ENCODE data around the gene SPG11.
"Not testable (repeated sequence)": the region's sequence is repeated elsewhere in the genome, so short reads cannot be mapped to it uniquely, and the experiment has no call there.

The SPG11 gene

GRCh38 chr15:44532689-44533088 is 130.8 kb downstream of the SPG11 start:
- peak in 2 of 3 donors; percentile 16 to 26 for DNase-seq
- H3K4me3 ChIP-seq (ENCODE audit: control insufficient read depth in 1 of 7, extremely low read depth in 1 of 7, insufficient read depth in 4 of 7, low read depth in 2 of 7, low read length in 6 of 7): no peak overlapping the region
- peaks cover 0 to 13% (median 3%) of the 10 kb centered on the region in 4 experiments for H3K36me3 ChIP-seq (ENCODE audit: control insufficient read depth in 4 of 4, insufficient read depth in 4 of 4, low read length in 3 of 4)
- H3K4me1 ChIP-seq (ENCODE audit: control extremely low read depth in 1 of 4, control insufficient read depth in 4 of 4, insufficient read depth in 4 of 4, low read length in 3 of 4): peaks cover 4 to 16% (median 14%) of the 10 kb centered on the region in 4 experiments
- ChIA-PET POLR2A (no interaction called here), CTCF (interaction anchor here (0.9 to 1.4 kb wide), 2 partner anchors 13 to 15 kb away, joined by 3 to 4 read pairs; no protein-coding TSS in a partner anchor)
- H3K9me3 ChIP-seq (ENCODE audit: control extremely low read depth in 1 of 5, control insufficient read depth in 4 of 5, insufficient read depth in 2 of 5, low read depth in 1 of 5, low read length in 4 of 5): no peaks in the 10 kb centered on the region
- H3K27ac ChIP-seq (ENCODE audit: insufficient read depth in 1 of 2, low read depth in 1 of 2, low read length in 2 of 2, poor library complexity in 1 of 2, severe bottlenecking in 2 of 2): no peak overlapping the region
- no peaks in the 10 kb centered on the region for H3K27me3 ChIP-seq (replicated peaks in 2 of 5; ENCODE audit: control insufficient read depth in 4 of 5, insufficient read depth in 5 of 5, low read length in 4 of 5)
- 100% methylated on average over 1 of the region's 3 CpGs for WGBS (ENCODE audit: insufficient coverage)

- WGBS (ENCODE audit: insufficient coverage): 93% methylated on average over 5 of the region's 5 CpGs
- H3K4me3 ChIP-seq (ENCODE audit: control insufficient read depth in 1 of 7, extremely low read depth in 1 of 7, insufficient read depth in 4 of 7, low read depth in 2 of 7, low read length in 6 of 7); H3K9me3 ChIP-seq (ENCODE audit: control extremely low read depth in 1 of 5, control insufficient read depth in 4 of 5, insufficient read depth in 2 of 5, low read depth in 1 of 5, low read length in 4 of 5); DNase-seq; H3K27me3 ChIP-seq (replicated peaks in 2 of 5; ENCODE audit: control insufficient read depth in 4 of 5, insufficient read depth in 5 of 5, low read length in 4 of 5); H3K27ac ChIP-seq (ENCODE audit: insufficient read depth in 1 of 2, low read depth in 1 of 2, low read length in 2 of 2, poor library complexity in 1 of 2, severe bottlenecking in 2 of 2): not testable (repeated sequence)
- ChIA-PET POLR2A (interaction anchor here (0.8 kb wide), 1 partner anchor 14 kb away, joined by 3 read pairs; no protein-coding TSS in a partner anchor), CTCF (interaction anchor here (0.9 to 1.4 kb wide), 2 partner anchors 13 to 15 kb away, joined by 3 to 4 read pairs; no protein-coding TSS in a partner anchor)
- H3K4me1 ChIP-seq (ENCODE audit: control extremely low read depth in 1 of 4, control insufficient read depth in 4 of 4, insufficient read depth in 4 of 4, low read length in 3 of 4): peaks cover 4 to 14% (median 10%) of the 10 kb centered on the region in 4 experiments
- H3K36me3 ChIP-seq (ENCODE audit: control insufficient read depth in 4 of 4, insufficient read depth in 4 of 4, low read length in 3 of 4): peaks cover 0 to 17% (median 3%) of the 10 kb centered on the region in 4 experiments
Observed at GRCh38 chr15:44532275-44532674, 131.2 kb downstream of the SPG11 start.

- no peak overlapping the region for H3K27ac ChIP-seq (ENCODE audit: insufficient read depth in 1 of 2, low read depth in 1 of 2, low read length in 2 of 2, poor library complexity in 1 of 2, severe bottlenecking in 2 of 2)
- ChIA-PET POLR2A (no interaction called here), CTCF (interaction anchor here (1.2 kb wide), 1 partner anchor 29 kb away, joined by 3 read pairs; no protein-coding TSS in a partner anchor)
- no CpG with 5 or more reads among the region's 3 CpGs for WGBS (ENCODE audit: insufficient coverage)
- peaks cover under 1 to 8% (median 5%) of the 10 kb centered on the region in 4 experiments for H3K4me1 ChIP-seq (ENCODE audit: control extremely low read depth in 1 of 4, control insufficient read depth in 4 of 4, insufficient read depth in 4 of 4, low read length in 3 of 4)
- DNase-seq: no peak
- H3K36me3 ChIP-seq (ENCODE audit: control insufficient read depth in 4 of 4, insufficient read depth in 4 of 4, low read length in 3 of 4): peaks cover 0 to 20% (median 4%) of the 10 kb centered on the region in 4 experiments
- H3K27me3 ChIP-seq (replicated peaks in 2 of 5; ENCODE audit: control insufficient read depth in 4 of 5, insufficient read depth in 5 of 5, low read length in 4 of 5): no peaks in the 10 kb centered on the region
- no peaks in the 10 kb centered on the region for H3K9me3 ChIP-seq (ENCODE audit: control extremely low read depth in 1 of 5, control insufficient read depth in 4 of 5, insufficient read depth in 2 of 5, low read depth in 1 of 5, low read length in 4 of 5)
- no peak overlapping the region for H3K4me3 ChIP-seq (ENCODE audit: control insufficient read depth in 1 of 7, extremely low read depth in 1 of 7, insufficient read depth in 4 of 7, low read depth in 2 of 7, low read length in 6 of 7)
Observed at GRCh38 chr15:44530653-44531052, 132.8 kb downstream of the SPG11 start.

- no peak for DNase-seq
- Histone ChIP-seq H3K27me3 (replicated peaks in 2 of 5; ENCODE audit: control insufficient read depth in 4 of 5, insufficient read depth in 5 of 5, low read length in 4 of 5) (no peaks in the 10 kb centered on the region), H3K9me3 (ENCODE audit: control extremely low read depth in 1 of 5, control insufficient read depth in 4 of 5, insufficient read depth in 2 of 5, low read depth in 1 of 5, low read length in 4 of 5) (no peaks in the 10 kb centered on the region), H3K4me3 (ENCODE audit: control insufficient read depth in 1 of 7, extremely low read depth in 1 of 7, insufficient read depth in 4 of 7, low read depth in 2 of 7, low read length in 6 of 7) (no peak overlapping the region), H3K4me1 (ENCODE audit: control extremely low read depth in 1 of 4, control insufficient read depth in 4 of 4, insufficient read depth in 4 of 4, low read length in 3 of 4) (peaks cover 0 to 1% (median under 1%) of the 10 kb centered on the region in 4 experiments), H3K36me3 (ENCODE audit: control insufficient read depth in 4 of 4, insufficient read depth in 4 of 4, low read length in 3 of 4) (peaks cover 0 to 22% (median 7%) of the 10 kb centered on the region in 4 experiments), H3K27ac (ENCODE audit: insufficient read depth in 1 of 2, low read depth in 1 of 2, low read length in 2 of 2, poor library complexity in 1 of 2, severe bottlenecking in 2 of 2) (no peak overlapping the region)
- WGBS (ENCODE audit: insufficient coverage): 91% methylated on average over 8 of the region's 10 CpGs
- ChIA-PET CTCF (interaction anchor here (1.2 to 2.8 kb wide), 2 partner anchors 28 to 29 kb away, joined by 3 to 8 read pairs; no protein-coding TSS in a partner anchor), POLR2A (no interaction called here)
Observed at GRCh38 chr15:44529864-44530604, 133.4 kb downstream of the SPG11 start.

- no peaks in the 10 kb centered on the region for H3K4me1 ChIP-seq (ENCODE audit: control extremely low read depth in 1 of 4, control insufficient read depth in 4 of 4, insufficient read depth in 4 of 4, low read length in 3 of 4)
- no peaks in the 10 kb centered on the region for H3K27me3 ChIP-seq (replicated peaks in 2 of 5; ENCODE audit: control insufficient read depth in 4 of 5, insufficient read depth in 5 of 5, low read length in 4 of 5)
- ChIA-PET CTCF (interaction anchor here (0.6 to 2.8 kb wide), 2 partner anchors 16 to 26 kb away, joined by 3 to 8 read pairs; no protein-coding TSS in a partner anchor), POLR2A (no interaction called here)
- H3K36me3 ChIP-seq (ENCODE audit: control insufficient read depth in 4 of 4, insufficient read depth in 4 of 4, low read length in 3 of 4): peaks cover 13 to 36% (median 16%) of the 10 kb centered on the region in 4 experiments
- 100% methylated on average over 1 of the region's 2 CpGs for WGBS (ENCODE audit: insufficient coverage)
- DNase-seq: no peak
- H3K27ac ChIP-seq (ENCODE audit: insufficient read depth in 1 of 2, low read depth in 1 of 2, low read length in 2 of 2, poor library complexity in 1 of 2, severe bottlenecking in 2 of 2): no peak overlapping the region
- H3K4me3 ChIP-seq (ENCODE audit: control insufficient read depth in 1 of 7, extremely low read depth in 1 of 7, insufficient read depth in 4 of 7, low read depth in 2 of 7, low read length in 6 of 7): no peak overlapping the region
- H3K9me3 ChIP-seq (ENCODE audit: control extremely low read depth in 1 of 5, control insufficient read depth in 4 of 5, insufficient read depth in 2 of 5, low read depth in 1 of 5, low read length in 4 of 5): no peaks in the 10 kb centered on the region
Observed at GRCh38 chr15:44527241-44527640, 136.2 kb downstream of the SPG11 start.

GRCh38 chr15:44525018-44525417 is 138.4 kb downstream of the SPG11 start:
- H3K36me3 ChIP-seq (ENCODE audit: control insufficient read depth in 4 of 4, insufficient read depth in 4 of 4, low read length in 3 of 4): peaks cover 13 to 51% (median 22%) of the 10 kb centered on the region in 4 experiments
- H3K27me3 ChIP-seq (replicated peaks in 2 of 5; ENCODE audit: control insufficient read depth in 4 of 5, insufficient read depth in 5 of 5, low read length in 4 of 5): no peaks in the 10 kb centered on the region
- no peak overlapping the region for H3K27ac ChIP-seq (ENCODE audit: insufficient read depth in 1 of 2, low read depth in 1 of 2, low read length in 2 of 2, poor library complexity in 1 of 2, severe bottlenecking in 2 of 2)
- 88% methylated on average over 1 of the region's 1 CpG for WGBS (ENCODE audit: insufficient coverage)
- ChIA-PET POLR2A (no interaction called here), CTCF (no interaction called here)
- no peaks in the 10 kb centered on the region for H3K9me3 ChIP-seq (ENCODE audit: control extremely low read depth in 1 of 5, control insufficient read depth in 4 of 5, insufficient read depth in 2 of 5, low read depth in 1 of 5, low read length in 4 of 5)
- no peak for DNase-seq
- no peaks in the 10 kb centered on the region for H3K4me1 ChIP-seq (ENCODE audit: control extremely low read depth in 1 of 4, control insufficient read depth in 4 of 4, insufficient read depth in 4 of 4, low read length in 3 of 4)
- no peak overlapping the region for H3K4me3 ChIP-seq (ENCODE audit: control insufficient read depth in 1 of 7, extremely low read depth in 1 of 7, insufficient read depth in 4 of 7, low read depth in 2 of 7, low read length in 6 of 7)

- ChIA-PET CTCF (no interaction called here), POLR2A (no interaction called here)
- no peaks in the 10 kb centered on the region for H3K9me3 ChIP-seq (ENCODE audit: control extremely low read depth in 1 of 5, control insufficient read depth in 4 of 5, insufficient read depth in 2 of 5, low read depth in 1 of 5, low read length in 4 of 5)
- H3K27me3 ChIP-seq (replicated peaks in 2 of 5; ENCODE audit: control insufficient read depth in 4 of 5, insufficient read depth in 5 of 5, low read length in 4 of 5): no peaks in the 10 kb centered on the region
- no peak overlapping the region for H3K4me3 ChIP-seq (ENCODE audit: control insufficient read depth in 1 of 7, extremely low read depth in 1 of 7, insufficient read depth in 4 of 7, low read depth in 2 of 7, low read length in 6 of 7)
- peak in 2 of 3 donors; percentile 21 to 26 for DNase-seq
- H3K27ac ChIP-seq (ENCODE audit: insufficient read depth in 1 of 2, low read depth in 1 of 2, low read length in 2 of 2, poor library complexity in 1 of 2, severe bottlenecking in 2 of 2): peak overlapping the region in 1 of 2 experiments; percentile 14
- H3K4me1 ChIP-seq (ENCODE audit: control extremely low read depth in 1 of 4, control insufficient read depth in 4 of 4, insufficient read depth in 4 of 4, low read length in 3 of 4): no peaks in the 10 kb centered on the region
- peaks cover 16 to 51% (median 17%) of the 10 kb centered on the region in 4 experiments for H3K36me3 ChIP-seq (ENCODE audit: control insufficient read depth in 4 of 4, insufficient read depth in 4 of 4, low read length in 3 of 4)
- 100% methylated on average over 3 of the region's 6 CpGs for WGBS (ENCODE audit: insufficient coverage)
Observed at GRCh38 chr15:44519537-44519936, 143.9 kb downstream of the SPG11 start.

Data from common myeloid progenitor, CD34-positive (primary cell).